NCI-H1105 (cell line): ENCODE measurements around the gene DNER.

Source experiments
- DNase-seq: peaks from one replicate; lab custom pipeline; 2025; lab: John Stamatoyannopoulos, UW

The DNER gene

GRCh38 chr2:229666811-229667210 is 47.5 kb downstream of the DNER start:
- DNase-seq, result no peak

GRCh38 chr2:229665158-229665557 is 49.2 kb downstream of the DNER start:
- DNase-seq, result no peak

GRCh38 chr2:229661478-229661877 is 52.9 kb downstream of the DNER start:
- no peak for DNase-seq

- DNase-seq, result no peak
These were observed 53.4 kb downstream of the DNER start for GRCh38 chr2:229660951-229661350.

GRCh38 chr2:229660391-229660790 is 54.0 kb downstream of the DNER start:
- DNase-seq, result no peak

- no peak for DNase-seq
These were observed 56.4 kb downstream of the DNER start for GRCh38 chr2:229658004-229658403.

GRCh38 chr2:229654437-229654836 is 59.9 kb downstream of the DNER start:
- no peak for DNase-seq

GRCh38 chr2:229653531-229653930 is 60.8 kb downstream of the DNER start:
- DNase-seq, result no peak

GRCh38 chr2:229652796-229653195 is 61.6 kb downstream of the DNER start:
- no peak for DNase-seq

GRCh38 chr2:229650901-229651300 is 63.5 kb downstream of the DNER start:
- no peak for DNase-seq

GRCh38 chr2:229650059-229650458 is 64.3 kb downstream of the DNER start:
- no peak for DNase-seq

GRCh38 chr2:229646186-229646723 is 68.1 kb downstream of the DNER start:
- peak; percentile 42 for DNase-seq

- DNase-seq, result no peak
These were observed 72.0 kb downstream of the DNER start for GRCh38 chr2:229642371-229642770.

GRCh38 chr2:229641676-229642075 is 72.7 kb downstream of the DNER start:
- no peak for DNase-seq

GRCh38 chr2:229640636-229641035 is 73.7 kb downstream of the DNER start:
- DNase-seq, result no peak

- DNase-seq, result no peak
These were observed 77.8 kb downstream of the DNER start for GRCh38 chr2:229636571-229636970.

- no peak for DNase-seq
These were observed 79.0 kb downstream of the DNER start for GRCh38 chr2:229635371-229635680.

GRCh38 chr2:229634601-229635370 is 79.6 kb downstream of the DNER start:
- peak; percentile 58 for DNase-seq

- no peak for DNase-seq
These were observed 80.8 kb downstream of the DNER start for GRCh38 chr2:229633556-229633955.

GRCh38 chr2:229629039-229629438 is 85.3 kb downstream of the DNER start:
- DNase-seq, result no peak

- DNase-seq, result no peak
These were observed 86.6 kb downstream of the DNER start for GRCh38 chr2:229627728-229628127.

- DNase-seq, result no peak
These were observed 91.6 kb downstream of the DNER start for GRCh38 chr2:229622495-229623355.

GRCh38 chr2:229620759-229621158 is 93.6 kb downstream of the DNER start:
- no peak for DNase-seq
